TTC549 (cell line): ENCODE measurements around the gene G2E3.
A peak's percentile ranks its signal among the peaks of the same experiment; 100 is the strongest.

Experiments
- FAIRE-seq: peaks from 2 replicates; lab custom pipeline; 2012; peaks lifted over from hg19 to GRCh38; lab: Jason Lieb, UNC

Gene G2E3

GRCh38 chr14:30655658-30656057, 96.7 kb downstream of the G2E3 start:
- no peak for FAIRE-seq

GRCh38 chr14:30656190-30656632, 97.3 kb downstream of the G2E3 start:
- FAIRE-seq: no peak

- no peak for FAIRE-seq
Observed at GRCh38 chr14:30657050-30657449, 98.1 kb downstream of the G2E3 start.

DNA sequence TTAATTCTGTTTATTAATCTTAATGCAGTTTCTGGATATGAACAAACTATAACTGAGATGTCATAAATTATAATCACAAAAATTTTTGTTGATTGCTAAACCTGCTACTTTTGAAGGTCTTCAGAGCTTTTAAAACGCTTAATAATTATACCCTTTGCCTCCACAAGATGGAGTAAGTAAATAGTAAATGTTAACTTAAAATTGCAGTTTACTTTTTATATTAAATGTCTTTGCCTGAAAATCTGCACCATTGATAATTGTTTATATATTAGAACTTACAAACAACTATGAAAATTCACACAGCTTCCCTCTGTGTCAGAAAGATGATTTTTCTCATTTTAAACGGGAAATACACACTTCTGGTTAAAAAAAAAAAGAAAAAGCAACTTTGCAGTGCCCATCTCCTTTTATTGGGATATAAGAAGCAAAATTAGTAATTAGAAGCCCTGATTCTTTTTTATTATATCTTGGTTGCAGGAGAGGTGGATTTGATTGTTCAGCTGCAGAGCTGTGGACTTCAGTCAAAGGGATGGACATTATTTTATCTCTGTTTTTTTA, 98.7 kb downstream of the G2E3 start:
- peak; percentile 77 for FAIRE-seq

GRCh38 chr14:30658645-30659044, 99.7 kb downstream of the G2E3 start:
- no peak for FAIRE-seq

- no peak for FAIRE-seq
Observed at GRCh38 chr14:30669594-30669993, 110.6 kb downstream of the G2E3 start.
